ENCODE data around the gene TNKS1BP1. TPM values are rescaled to one million over a fixed set of nuclear protein-coding genes. Genes with fewer than 3 reads are reported as not detected.
A peak's percentile ranks its signal among the peaks of the same experiment; 100 is the strongest.

The TNKS1BP1 gene
- total and polyA plus RNA-seq, 4 donors = 35.2 to 184 (median 165) TPM

DNA sequence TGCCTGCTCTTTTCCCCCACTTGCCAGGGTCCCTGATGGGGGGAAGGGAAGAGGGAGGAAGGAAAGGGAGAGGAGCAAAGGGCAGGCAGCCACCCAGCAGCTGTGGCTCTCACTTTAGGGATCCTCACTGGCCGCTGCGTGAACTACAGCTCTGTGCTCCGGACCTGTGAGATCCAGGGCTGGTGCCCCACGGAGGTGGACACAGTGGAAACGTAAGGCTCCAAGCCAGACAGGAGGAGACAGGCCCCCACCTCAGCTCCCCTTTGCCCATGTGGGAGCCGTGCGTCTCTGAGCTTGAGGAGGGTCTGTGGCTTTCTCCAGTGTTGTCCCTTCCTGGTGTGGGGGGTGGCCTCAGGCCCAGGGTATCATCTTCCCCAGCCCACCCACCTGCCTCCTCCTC lies 23.3 kb upstream of the TNKS1BP1 start:
- intact Hi-C loops (cut with DNase I) = loop anchor here in 1 of 2 donors (5.0 to 10.0 kb wide), 3 partner anchors 134 to 503 kb away; no protein-coding TSS in a partner anchor
- H3K9me3 ChIP-seq (ENCODE audit: control insufficient read depth, low read length) = no peaks in the 10 kb centered on the region
- no peak overlapping the region for H3K4me3 ChIP-seq (ENCODE audit: low read length in 2 of 2)
- no peaks in the 10 kb centered on the region for H3K36me3 ChIP-seq (ENCODE audit: control insufficient read depth in 1 of 2, insufficient read depth in 2 of 2, low read length in 1 of 2)
- no peaks in the 10 kb centered on the region for H3K4me1 ChIP-seq (ENCODE audit: control insufficient read depth in 1 of 2, insufficient read depth in 2 of 2, low read length in 2 of 2)
- ATAC-seq (ENCODE audit: low FRiP score) = no peak
- H3K27ac ChIP-seq (ENCODE audit: low read depth in 1 of 2, low read length in 2 of 2) = no peak overlapping the region
- H3K27me3 ChIP-seq (ENCODE audit: control insufficient read depth in 1 of 2, insufficient read depth in 2 of 2, low read length in 1 of 2) = no peaks in the 10 kb centered on the region
- DNase-seq = peak in 1 of 2 donors; percentile 57
- WGBS, 2 donors = 75 to 78% methylated on average over 7 of the region's 7 CpGs

DNA sequence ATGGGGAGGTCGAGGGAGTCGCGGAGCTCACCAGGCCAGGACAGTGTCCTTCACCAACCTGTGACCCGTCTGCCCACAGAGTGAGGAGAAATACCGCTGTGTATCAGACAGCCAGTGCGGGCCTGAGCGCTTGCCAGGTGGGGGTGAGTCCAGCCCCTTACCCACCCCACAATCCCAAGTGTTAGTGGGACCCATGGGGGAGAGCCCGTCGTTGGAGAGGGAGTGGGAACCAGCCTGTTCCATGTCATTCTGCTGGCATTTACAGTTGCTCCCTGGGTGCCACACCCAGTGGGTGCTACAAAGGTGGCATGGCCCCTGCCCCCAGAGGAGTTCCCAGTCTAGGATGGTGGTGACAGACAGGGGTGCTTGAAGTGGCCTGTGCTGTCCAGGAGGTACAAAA lies 22.6 kb upstream of the TNKS1BP1 start:
- no peak overlapping the region for H3K27ac ChIP-seq (ENCODE audit: low read depth in 1 of 2, low read length in 2 of 2)
- peak in 1 of 2 donors; percentile 49 for DNase-seq
- 87 to 89% methylated on average over 9 of the region's 9 CpGs for WGBS, 2 donors
- H3K36me3 ChIP-seq (ENCODE audit: control insufficient read depth in 1 of 2, insufficient read depth in 2 of 2, low read length in 1 of 2) = no peaks in the 10 kb centered on the region
- H3K27me3 ChIP-seq (ENCODE audit: control insufficient read depth in 1 of 2, insufficient read depth in 2 of 2, low read length in 1 of 2) = no peaks in the 10 kb centered on the region
- H3K9me3 ChIP-seq (ENCODE audit: control insufficient read depth, low read length) = no peaks in the 10 kb centered on the region
- intact Hi-C loops (cut with DNase I) = loop anchor here in 1 of 2 donors (5.0 to 10.0 kb wide), 3 partner anchors 135 to 503 kb away; no protein-coding TSS in a partner anchor
- no peak for ATAC-seq (ENCODE audit: low FRiP score)
- no peak overlapping the region for H3K4me3 ChIP-seq (ENCODE audit: low read length in 2 of 2)
- no peaks in the 10 kb centered on the region for H3K4me1 ChIP-seq (ENCODE audit: control insufficient read depth in 1 of 2, insufficient read depth in 2 of 2, low read length in 2 of 2)

DNA sequence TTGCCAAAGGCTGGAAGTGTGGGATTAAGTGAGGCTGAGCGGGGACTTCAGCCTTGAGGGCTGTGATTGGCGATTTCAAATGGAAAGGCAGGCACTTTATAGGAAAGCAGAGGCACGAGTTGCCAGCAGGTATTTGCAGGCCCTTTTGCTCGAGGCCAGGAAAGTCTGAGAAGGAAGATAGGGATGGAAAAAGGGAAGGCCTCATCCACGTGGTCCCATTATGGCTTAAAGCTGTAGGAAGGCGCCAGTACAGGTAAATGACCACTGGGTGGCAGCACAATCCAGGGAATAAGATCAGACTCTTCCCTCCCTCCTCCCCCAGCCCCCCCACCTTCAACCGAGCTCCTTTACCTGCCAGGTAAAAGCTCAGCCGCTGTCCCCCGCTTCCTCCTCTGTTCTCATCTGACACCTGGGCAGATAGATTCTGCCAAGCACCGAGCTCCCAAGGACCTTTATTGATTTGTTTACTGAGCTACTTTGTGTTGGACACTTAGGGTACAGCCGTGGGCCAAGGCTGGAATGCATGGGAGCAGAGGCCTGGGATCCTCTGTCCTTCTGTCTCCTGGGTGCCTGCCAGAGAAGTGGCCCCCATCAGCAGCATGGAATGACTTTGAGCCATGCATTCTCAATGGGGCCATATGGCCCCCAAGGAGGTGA lies 20.9 kb upstream of the TNKS1BP1 start:
- H3K4me1 ChIP-seq (ENCODE audit: control insufficient read depth in 1 of 2, insufficient read depth in 2 of 2, low read length in 2 of 2) = no peaks in the 10 kb centered on the region
- H3K9me3 ChIP-seq (ENCODE audit: control insufficient read depth, low read length) = no peaks in the 10 kb centered on the region
- WGBS, 2 donors = 19 to 21% methylated on average over 11 of the region's 11 CpGs
- H3K36me3 ChIP-seq (ENCODE audit: control insufficient read depth in 1 of 2, insufficient read depth in 2 of 2, low read length in 1 of 2) = no peaks in the 10 kb centered on the region
- H3K27ac ChIP-seq (ENCODE audit: low read depth in 1 of 2, low read length in 2 of 2) = no peak overlapping the region
- peak; percentile 69 to 81 for DNase-seq
- no peaks in the 10 kb centered on the region for H3K27me3 ChIP-seq (ENCODE audit: control insufficient read depth in 1 of 2, insufficient read depth in 2 of 2, low read length in 1 of 2)
- ATAC-seq (ENCODE audit: low FRiP score) = peak; percentile 74
- intact Hi-C loops (cut with DNase I) = loop anchor here in 1 of 2 donors (5.0 to 10.0 kb wide), 3 partner anchors 137 to 501 kb away; no protein-coding TSS in a partner anchor
- H3K4me3 ChIP-seq (ENCODE audit: low read length in 2 of 2) = no peak overlapping the region

DNA sequence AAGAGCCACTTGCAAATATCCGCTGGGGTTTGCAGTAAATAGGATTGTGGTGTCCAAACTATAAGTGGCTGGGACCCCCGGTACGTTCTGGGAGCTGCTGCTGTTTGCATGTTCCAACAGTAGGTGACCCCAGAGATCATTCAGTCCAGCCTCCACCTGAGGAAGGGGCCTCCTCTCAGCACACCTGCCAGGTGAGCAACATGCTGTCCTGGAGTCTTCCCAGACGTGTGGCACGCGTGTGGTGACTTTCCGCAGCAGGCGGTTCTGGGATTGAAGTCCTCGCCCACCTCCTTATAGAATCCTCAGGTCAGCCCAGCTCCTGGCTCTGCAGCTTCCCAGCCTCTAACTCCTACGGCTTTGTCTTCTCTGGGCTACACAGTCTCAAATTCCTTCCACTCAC lies 20.1 kb upstream of the TNKS1BP1 start:
- H3K4me1 ChIP-seq (ENCODE audit: control insufficient read depth in 1 of 2, insufficient read depth in 2 of 2, low read length in 2 of 2) = no peaks in the 10 kb centered on the region
- no peaks in the 10 kb centered on the region for H3K36me3 ChIP-seq (ENCODE audit: control insufficient read depth in 1 of 2, insufficient read depth in 2 of 2, low read length in 1 of 2)
- ATAC-seq (ENCODE audit: low FRiP score) (no peak), DNase-seq (peak in 1 of 2 donors; percentile 37)
- intact Hi-C loops (cut with DNase I) = loop anchor here (5.0 to 10.0 kb wide), 3 partner anchors 137 to 500 kb away; no protein-coding TSS in a partner anchor
- 92 to 94% methylated on average over 10 of the region's 10 CpGs for WGBS, 2 donors
- H3K9me3 ChIP-seq (ENCODE audit: control insufficient read depth, low read length) = no peaks in the 10 kb centered on the region
- no peak overlapping the region for H3K27ac ChIP-seq (ENCODE audit: low read depth in 1 of 2, low read length in 2 of 2)
- no peak overlapping the region for H3K4me3 ChIP-seq (ENCODE audit: low read length in 2 of 2)
- no peaks in the 10 kb centered on the region for H3K27me3 ChIP-seq (ENCODE audit: control insufficient read depth in 1 of 2, insufficient read depth in 2 of 2, low read length in 1 of 2)

DNA sequence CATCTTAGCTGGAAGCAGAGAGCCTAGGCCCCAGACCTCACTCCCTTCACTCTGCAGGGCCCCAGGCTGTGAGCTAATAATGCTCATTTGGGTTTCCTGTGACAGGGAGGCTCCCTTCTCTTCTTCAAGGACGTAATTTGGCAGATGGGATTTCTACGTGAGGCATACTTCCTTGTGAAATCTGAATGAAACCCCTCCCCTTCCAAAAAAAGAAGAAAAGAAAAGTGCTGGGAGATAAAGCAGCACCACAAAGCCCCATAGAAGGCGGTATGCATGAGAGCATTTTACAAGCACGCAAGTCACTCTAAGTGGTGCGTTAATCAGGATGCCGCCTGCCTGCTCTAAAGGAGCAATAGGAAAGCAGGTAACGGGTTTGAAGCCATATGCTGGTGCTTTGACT lies 19.1 kb upstream of the TNKS1BP1 start:
- intact Hi-C loops (cut with DNase I) = loop anchor here (5.0 to 10.0 kb wide), 2 partner anchors 183 to 499 kb away; no protein-coding TSS in a partner anchor
- WGBS, 2 donors = 80 to 83% methylated on average over 7 of the region's 7 CpGs
- no peak for ATAC-seq (ENCODE audit: low FRiP score)
- H3K4me1 ChIP-seq (ENCODE audit: control insufficient read depth in 1 of 2, insufficient read depth in 2 of 2, low read length in 2 of 2) = no peaks in the 10 kb centered on the region
- no peak overlapping the region for H3K4me3 ChIP-seq (ENCODE audit: low read length in 2 of 2)
- peak in 1 of 2 donors; percentile 9 for DNase-seq
- H3K27ac ChIP-seq (ENCODE audit: low read depth in 1 of 2, low read length in 2 of 2) = no peak overlapping the region
- no peaks in the 10 kb centered on the region for H3K36me3 ChIP-seq (ENCODE audit: control insufficient read depth in 1 of 2, insufficient read depth in 2 of 2, low read length in 1 of 2)
- no peaks in the 10 kb centered on the region for H3K27me3 ChIP-seq (ENCODE audit: control insufficient read depth in 1 of 2, insufficient read depth in 2 of 2, low read length in 1 of 2)
- no peaks in the 10 kb centered on the region for H3K9me3 ChIP-seq (ENCODE audit: control insufficient read depth, low read length)

DNA sequence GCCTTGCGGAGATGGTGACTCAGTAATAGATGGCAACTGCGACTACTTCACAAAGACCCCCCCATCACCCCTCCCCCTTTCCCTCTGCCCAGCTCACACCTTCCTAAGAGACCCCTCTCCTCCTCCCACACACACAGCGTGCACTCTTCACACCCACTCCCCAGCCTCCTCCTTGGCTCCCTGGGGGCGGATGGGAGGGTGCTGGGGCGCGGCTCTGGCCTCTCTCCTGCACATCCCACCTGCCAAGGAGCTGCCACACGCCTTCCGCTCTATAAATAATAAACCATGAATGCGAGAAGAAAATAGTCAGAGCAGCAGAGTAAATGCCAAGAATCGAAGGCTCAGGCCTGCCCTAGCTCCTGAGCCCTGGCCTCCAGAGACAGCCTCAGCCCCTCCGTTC lies 17.9 kb upstream of the TNKS1BP1 start:
- Histone ChIP-seq H3K27me3 (ENCODE audit: control insufficient read depth in 1 of 2, insufficient read depth in 2 of 2, low read length in 1 of 2) (no peaks in the 10 kb centered on the region), H3K9me3 (ENCODE audit: control insufficient read depth, low read length) (no peaks in the 10 kb centered on the region), H3K4me3 (ENCODE audit: low read length in 2 of 2) (no peak overlapping the region), H3K36me3 (ENCODE audit: control insufficient read depth in 1 of 2, insufficient read depth in 2 of 2, low read length in 1 of 2) (no peaks in the 10 kb centered on the region), H3K27ac (ENCODE audit: low read depth in 1 of 2, low read length in 2 of 2) (no peak overlapping the region), H3K4me1 (ENCODE audit: control insufficient read depth in 1 of 2, insufficient read depth in 2 of 2, low read length in 2 of 2) (no peaks in the 10 kb centered on the region)
- no peak for ATAC-seq (ENCODE audit: low FRiP score)
- intact Hi-C loops (cut with DNase I) = loop anchor here (5.0 to 10.0 kb wide), 2 partner anchors 185 to 498 kb away; no protein-coding TSS in a partner anchor
- DNase-seq = peak in 1 of 2 donors; percentile 38
- WGBS, 2 donors = 63 to 66% methylated on average over 11 of the region's 11 CpGs

DNA sequence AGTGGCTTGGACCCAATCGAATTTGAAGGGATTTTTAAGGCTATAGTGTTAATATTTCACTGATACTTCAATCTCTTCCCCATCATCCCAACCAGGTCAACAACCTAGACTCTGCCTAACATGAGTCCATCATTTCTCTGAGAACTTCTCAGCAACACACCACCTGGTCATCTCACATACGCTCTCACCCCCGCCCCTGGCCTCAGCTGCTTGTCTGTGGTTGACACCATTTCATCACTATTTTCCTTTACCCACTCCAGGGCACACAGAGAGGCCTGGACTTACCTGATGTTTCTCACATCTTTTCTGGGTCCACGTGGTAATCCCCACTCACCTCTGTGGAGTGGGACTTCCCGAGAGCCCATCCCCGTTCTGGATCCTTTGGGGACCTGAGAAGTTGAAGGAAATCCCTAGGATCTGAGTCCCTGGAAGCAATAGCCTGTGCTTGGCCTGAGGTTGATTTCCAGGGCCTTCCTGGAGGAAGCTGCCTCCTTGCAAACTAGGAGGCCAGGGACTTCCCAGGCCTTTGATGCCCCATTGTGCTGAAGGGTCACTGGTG lies 16.6 kb upstream of the TNKS1BP1 start:
- Histone ChIP-seq H3K27ac (ENCODE audit: low read depth in 1 of 2, low read length in 2 of 2) (no peak overlapping the region), H3K36me3 (ENCODE audit: control insufficient read depth in 1 of 2, insufficient read depth in 2 of 2, low read length in 1 of 2) (no peaks in the 10 kb centered on the region), H3K4me1 (ENCODE audit: control insufficient read depth in 1 of 2, insufficient read depth in 2 of 2, low read length in 2 of 2) (no peaks in the 10 kb centered on the region), H3K4me3 (ENCODE audit: low read length in 2 of 2) (no peak overlapping the region), H3K9me3 (ENCODE audit: control insufficient read depth, low read length) (no peaks in the 10 kb centered on the region), H3K27me3 (ENCODE audit: control insufficient read depth in 1 of 2, insufficient read depth in 2 of 2, low read length in 1 of 2) (no peaks in the 10 kb centered on the region)
- WGBS, 2 donors = 79 to 80% methylated on average over 6 of the region's 6 CpGs
- intact Hi-C loops (cut with DNase I) = loop anchor here (5.0 to 10.0 kb wide), 2 partner anchors 186 to 497 kb away; no protein-coding TSS in a partner anchor
- DNase-seq (peak in 1 of 2 donors; percentile 14), ATAC-seq (ENCODE audit: low FRiP score) (no peak)

DNA sequence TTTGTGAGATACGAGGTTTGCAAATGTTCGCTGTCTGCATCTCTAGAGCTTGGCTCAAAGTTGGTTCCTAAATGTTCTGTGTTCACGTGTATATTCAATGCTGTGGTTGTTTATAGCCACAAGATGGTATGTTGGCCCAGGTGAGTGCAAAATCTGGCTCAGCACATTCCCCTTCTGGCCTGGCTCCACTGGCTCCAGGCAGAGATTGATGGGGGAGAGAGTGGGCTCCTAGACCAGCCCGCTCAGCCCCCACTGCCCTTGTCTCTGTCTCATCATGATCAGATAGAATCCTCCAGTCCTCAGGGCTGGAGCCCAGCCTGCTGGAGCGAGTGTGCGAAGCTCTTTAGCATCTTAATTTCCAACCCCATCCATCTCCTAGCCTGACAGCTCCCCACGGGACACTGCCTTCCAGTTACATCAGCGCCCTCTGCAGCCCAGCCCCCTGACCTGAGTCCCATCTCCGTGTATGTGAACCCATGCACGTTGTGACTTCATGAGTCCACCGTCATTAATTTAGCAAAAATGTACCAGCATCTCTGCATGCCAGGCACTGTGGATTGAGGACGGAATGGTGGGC lies 15.4 kb upstream of the TNKS1BP1 start:
- Histone ChIP-seq H3K4me1 (ENCODE audit: control insufficient read depth in 1 of 2, insufficient read depth in 2 of 2, low read length in 2 of 2) (peaks cover 0 to 2% of the 10 kb centered on the region in 2 donors), H3K27ac (ENCODE audit: low read depth in 1 of 2, low read length in 2 of 2) (no peak overlapping the region), H3K27me3 (ENCODE audit: control insufficient read depth in 1 of 2, insufficient read depth in 2 of 2, low read length in 1 of 2) (no peaks in the 10 kb centered on the region), H3K36me3 (ENCODE audit: control insufficient read depth in 1 of 2, insufficient read depth in 2 of 2, low read length in 1 of 2) (no peaks in the 10 kb centered on the region), H3K9me3 (ENCODE audit: control insufficient read depth, low read length) (no peaks in the 10 kb centered on the region), H3K4me3 (ENCODE audit: low read length in 2 of 2) (no peak overlapping the region)
- ATAC-seq (ENCODE audit: low FRiP score) (no peak), DNase-seq (peak in 1 of 2 donors; percentile 73)
- intact Hi-C loops (cut with DNase I) = loop anchor here (5.0 to 10.0 kb wide), 2 partner anchors 187 to 495 kb away; no protein-coding TSS in a partner anchor
- WGBS, 2 donors = 30 to 32% methylated on average over 12 of the region's 12 CpGs

Measured in aorta (tissue), 5 donors.